Ectodermal cell (in vitro differentiated cells): ENCODE results near the gene TBXT.

Experiments used
- H3K27ac ChIP-seq: 2 replicates; pipeline ENCODE4 v1.7.0; 2013; ENCODE audit warnings: mild to moderate bottlenecking, low read depth, low read length; ENCODE audit not compliant: insufficient read depth, poor library complexity, severe bottlenecking
- H3K27me3 ChIP-seq: 2 replicates; pipeline ENCODE4 v1.7.0; 2013; ENCODE audit warnings: mild to moderate bottlenecking, low read length; ENCODE audit not compliant: insufficient read depth, control insufficient read depth, poor library complexity, severe bottlenecking
- H3K36me3 ChIP-seq: one replicate; pipeline ENCODE4 v1.7.0; 2013; ENCODE audit warnings: low read length; ENCODE audit not compliant: control insufficient read depth, insufficient read depth
- H3K4me1 ChIP-seq: one replicate; pipeline ENCODE4 v1.7.0; 2013; ENCODE audit warnings: low read length; ENCODE audit not compliant: control insufficient read depth, insufficient read depth
- H3K4me3 ChIP-seq: 2 replicates; pipeline ENCODE4 v1.7.0; 2013; ENCODE audit warnings: low read depth, low read length, control low read depth; ENCODE audit not compliant: insufficient read depth
- H3K9me3 ChIP-seq: 2 replicates; pipeline ENCODE4 v1.7.0; 2013; ENCODE audit warnings: mild to moderate bottlenecking, low read length, moderate library complexity; ENCODE audit not compliant: control insufficient read depth
- WGBS, 2 experiments: methylation state at CpG; one replicate each; pipeline ENCODE4 v1.1.7; 2013; ENCODE audit warnings: missing lambda C conversion rate in 2 of 2; 5-methylcytosine and 5-hydroxymethylcytosine counted together

TBXT gene

GRCh38 chr6:166172546-166172945 lies 4.9 kb upstream of the TBXT start:
- Histone ChIP-seq H3K27ac (no peak overlapping the region), H3K4me3 (no peak overlapping the region), H3K27me3 (peaks cover 71% of the 10 kb centered on the region), H3K9me3 (no peaks in the 10 kb centered on the region), H3K36me3 (no peaks in the 10 kb centered on the region), H3K4me1 (peaks cover 26% of the 10 kb centered on the region)
- 77 to 80% methylated on average over 3 of the region's 3 CpGs for WGBS, 2 experiments

DNA sequence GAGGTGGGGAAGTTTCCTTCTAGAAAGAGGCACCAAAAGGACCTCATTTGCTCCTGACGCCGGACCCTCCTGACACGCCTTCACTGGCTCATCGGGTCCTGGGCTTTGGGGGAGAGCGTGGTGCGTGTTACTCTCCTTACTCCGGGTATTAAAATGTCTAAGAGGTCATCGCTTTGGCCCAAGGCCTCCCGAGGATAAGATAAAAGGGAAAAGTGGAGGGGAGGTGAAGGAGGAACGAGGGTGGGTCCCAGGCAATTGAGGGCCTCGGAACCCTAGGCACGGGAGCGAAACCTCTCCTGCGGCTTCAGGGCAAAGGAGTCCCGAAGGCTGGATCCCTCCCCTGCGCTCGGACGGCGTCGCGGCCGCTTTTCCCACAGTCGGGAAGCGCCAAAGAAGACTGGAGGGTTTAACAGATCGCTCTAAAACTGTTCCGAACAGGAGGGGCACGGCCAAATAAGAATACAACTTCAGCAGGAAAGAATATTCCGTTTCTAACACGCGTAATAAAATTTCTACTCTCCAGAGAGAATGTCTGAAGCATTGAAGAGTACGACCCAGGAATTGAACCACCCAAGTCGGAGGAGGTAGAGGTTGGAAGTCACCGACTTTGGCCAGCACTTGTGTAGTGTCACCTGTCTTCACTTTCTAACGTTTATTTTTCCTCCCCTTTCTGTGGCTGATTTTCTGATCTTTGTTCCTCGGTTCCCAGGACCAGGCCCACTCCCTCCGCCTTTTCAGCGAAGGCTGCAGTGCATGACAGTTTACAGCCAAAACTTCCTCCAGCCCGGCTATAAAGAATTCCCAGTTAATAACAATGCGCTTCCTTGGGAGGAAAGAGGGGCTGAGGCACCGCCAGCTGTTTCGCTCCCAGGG lies 2.1 kb upstream of the TBXT start:
- Histone ChIP-seq H3K4me1 (peaks cover 30% of the 10 kb centered on the region), H3K36me3 (no peaks in the 10 kb centered on the region), H3K27me3 (peaks cover 98% of the 10 kb centered on the region), H3K4me3 (no peak overlapping the region), H3K27ac (no peak overlapping the region), H3K9me3 (no peaks in the 10 kb centered on the region)
- WGBS, 2 experiments = 2% methylated on average over 41 of the region's 41 CpGs

DNA sequence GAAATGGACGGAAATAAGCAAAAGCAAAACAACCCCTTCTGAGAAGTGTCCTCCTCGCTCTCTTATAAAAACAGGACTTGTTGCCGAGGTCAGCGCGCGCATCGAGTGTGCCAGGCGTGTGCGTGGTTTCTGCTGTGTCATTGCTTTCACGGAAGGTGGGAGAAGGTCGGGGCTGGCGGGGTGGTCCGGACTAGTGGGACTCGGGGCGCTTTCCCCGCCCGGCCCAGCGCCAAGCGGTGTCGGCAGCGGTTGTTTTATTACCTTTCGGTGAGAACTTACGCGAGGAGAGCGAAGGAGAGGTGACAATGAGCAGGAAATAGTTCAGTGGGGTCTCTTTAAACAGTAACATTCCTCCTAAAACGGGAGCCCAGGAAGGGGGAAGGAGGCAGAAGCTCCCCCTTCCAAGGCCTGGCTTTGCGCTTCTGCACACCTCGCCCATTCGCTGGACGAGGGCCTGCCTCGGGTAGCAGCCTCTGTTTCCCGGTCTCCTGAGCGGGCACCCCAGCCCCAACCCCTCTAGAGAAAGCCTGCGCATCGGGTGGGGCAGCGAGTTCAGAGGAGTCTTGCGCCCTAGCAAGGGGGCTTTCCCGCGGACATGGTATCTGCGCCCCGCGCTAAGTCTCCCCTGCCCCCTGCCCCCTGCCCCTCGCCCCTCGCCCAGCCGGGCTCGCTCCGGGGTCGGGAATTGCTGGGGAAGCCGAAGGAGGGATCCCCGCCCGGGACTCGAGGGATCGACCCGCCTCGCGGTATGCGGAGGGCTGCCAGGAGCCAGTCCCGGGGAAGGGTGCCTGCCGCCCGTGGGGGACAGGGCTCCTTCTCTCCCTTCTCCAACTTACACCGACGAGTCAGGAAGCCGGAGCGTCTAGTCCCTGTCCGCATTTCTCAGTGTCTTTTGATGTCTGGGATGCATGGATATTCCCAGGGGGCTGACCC lies 1.2 kb upstream of the TBXT start:
- 1% methylated on average over 65 of the region's 65 CpGs for WGBS, 2 experiments
- H3K27ac ChIP-seq = no peak overlapping the region
- peak overlapping the region; percentile 28 for H3K4me3 ChIP-seq
- H3K36me3 ChIP-seq = no peaks in the 10 kb centered on the region
- H3K9me3 ChIP-seq = no peaks in the 10 kb centered on the region
- peaks cover 100% of the 10 kb centered on the region for H3K27me3 ChIP-seq
- peaks cover 30% of the 10 kb centered on the region for H3K4me1 ChIP-seq

DNA sequence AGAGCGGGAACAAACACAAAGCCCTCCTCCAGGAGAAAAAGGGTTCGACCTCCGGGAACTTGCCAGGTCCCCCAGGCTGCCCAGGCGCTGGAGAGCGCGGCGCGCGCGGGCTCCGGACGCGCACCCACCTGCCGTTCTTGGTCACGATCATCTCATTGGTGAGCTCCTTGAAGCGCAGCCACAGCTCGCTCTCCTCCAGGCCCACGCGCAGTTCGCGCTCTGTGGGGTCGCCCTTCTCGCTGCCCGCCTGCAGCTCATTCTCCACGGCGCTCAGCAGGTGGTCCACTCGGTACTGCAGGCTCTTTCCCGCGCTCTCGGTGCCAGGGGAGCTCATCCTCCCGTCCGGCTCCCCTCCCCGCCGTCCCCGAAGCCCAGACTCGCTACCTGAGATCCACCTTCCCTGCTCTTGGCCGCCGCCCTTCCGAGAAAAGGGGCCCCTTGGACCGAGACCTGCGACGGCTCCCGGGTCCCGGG lies 356 bp downstream of the TBXT start:
- Histone ChIP-seq H3K9me3 (no peaks in the 10 kb centered on the region), H3K27me3 (peaks cover 97% of the 10 kb centered on the region), H3K27ac (no peak overlapping the region), H3K36me3 (no peaks in the 10 kb centered on the region), H3K4me1 (peaks cover 30% of the 10 kb centered on the region), H3K4me3 (peak overlapping the region; percentile 28)
- WGBS, 2 experiments = 0 to 1% methylated on average over 44 of the region's 44 CpGs

- Histone ChIP-seq H3K27ac (no peak overlapping the region), H3K9me3 (no peaks in the 10 kb centered on the region), H3K4me3 (no peak overlapping the region), H3K36me3 (no peaks in the 10 kb centered on the region), H3K27me3 (peaks cover 90% of the 10 kb centered on the region), H3K4me1 (peaks cover 30% of the 10 kb centered on the region)
- 2% methylated on average over 63 of the region's 63 CpGs for WGBS, 2 experiments
These were observed 1.1 kb downstream of the TBXT start for GRCh38 chr6:166166314-166167257.

DNA sequence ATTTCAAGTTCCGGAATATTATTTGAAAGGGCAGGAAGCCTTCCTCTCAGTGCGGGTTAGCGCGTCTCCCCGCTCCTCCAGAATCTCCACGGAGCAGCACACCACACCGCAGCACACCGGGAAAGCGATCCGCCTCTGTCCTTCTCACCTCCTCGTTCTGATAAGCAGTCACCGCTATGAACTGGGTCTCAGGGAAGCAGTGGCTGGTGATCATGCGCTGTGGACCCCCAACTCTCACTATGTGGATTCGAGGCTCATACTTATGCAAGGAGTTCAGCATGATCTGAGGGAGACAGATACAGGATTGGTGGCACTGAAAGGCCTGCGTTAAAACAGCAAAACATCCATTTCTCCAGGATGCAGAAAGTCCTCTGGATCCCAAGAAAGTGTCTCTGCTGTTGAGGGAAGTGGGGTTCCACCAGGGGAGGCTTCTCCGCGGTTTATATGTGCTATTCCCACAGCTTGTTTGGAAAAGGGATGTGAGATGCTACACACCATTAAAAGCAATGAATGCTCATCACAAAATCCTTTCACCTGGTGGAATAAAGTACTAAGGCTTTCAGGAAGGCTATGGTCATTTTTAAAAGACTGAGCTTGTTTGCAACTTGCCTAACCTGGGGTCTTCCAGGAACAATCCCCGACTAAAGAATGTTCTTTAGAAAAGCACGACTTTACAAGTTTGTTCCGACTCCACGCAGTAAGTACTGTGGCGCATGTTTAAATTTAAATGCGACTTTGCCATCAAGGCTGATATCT lies 1.9 kb downstream of the TBXT start:
- peaks cover 81% of the 10 kb centered on the region for H3K27me3 ChIP-seq
- no peaks in the 10 kb centered on the region for H3K36me3 ChIP-seq
- 8 to 9% methylated on average over 23 of the region's 23 CpGs for WGBS, 2 experiments
- H3K4me1 ChIP-seq = peaks cover 27% of the 10 kb centered on the region
- no peak overlapping the region for H3K27ac ChIP-seq
- no peaks in the 10 kb centered on the region for H3K9me3 ChIP-seq
- H3K4me3 ChIP-seq = no peak overlapping the region

DNA sequence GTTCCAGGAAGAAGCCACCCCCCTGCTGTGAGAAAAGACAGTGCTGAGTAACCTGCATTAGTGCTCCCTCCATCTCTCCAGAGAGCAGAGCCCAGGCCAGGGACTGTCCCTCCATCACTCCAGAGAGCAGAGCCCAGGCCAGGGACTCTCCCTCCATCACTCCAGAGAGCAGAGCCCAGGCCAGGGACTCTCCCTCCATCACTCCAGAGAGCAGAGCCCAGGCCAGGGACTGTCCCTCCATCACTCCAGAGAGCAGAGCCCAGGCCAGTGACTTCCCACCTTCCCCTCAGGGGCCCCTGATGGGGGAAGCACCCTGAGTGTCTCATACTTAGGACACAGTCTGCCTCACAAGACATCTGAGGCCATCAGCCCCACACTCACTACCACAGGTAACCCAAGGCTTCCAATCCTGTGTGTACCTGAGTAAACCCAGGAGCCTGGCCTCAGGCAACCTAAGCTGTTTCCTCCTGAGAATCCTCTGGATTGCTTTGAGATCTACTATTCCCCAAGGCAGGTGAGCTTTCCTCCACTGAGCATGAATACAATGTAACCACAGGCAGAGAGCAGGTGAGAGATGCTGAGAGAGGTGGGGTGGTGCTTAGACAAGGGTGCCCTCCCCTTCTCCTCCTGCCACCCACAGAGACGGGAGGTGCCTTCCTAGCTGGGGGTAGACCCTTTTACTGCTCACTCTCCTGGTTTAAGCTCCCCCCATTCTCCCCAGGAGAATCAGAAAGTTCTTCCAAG lies 4.9 kb downstream of the TBXT start:
- H3K27me3 ChIP-seq = peaks cover 51% of the 10 kb centered on the region
- H3K27ac ChIP-seq = no peak overlapping the region
- peaks cover 4% of the 10 kb centered on the region for H3K4me1 ChIP-seq
- no peaks in the 10 kb centered on the region for H3K36me3 ChIP-seq
- no peak overlapping the region for H3K4me3 ChIP-seq
- no peaks in the 10 kb centered on the region for H3K9me3 ChIP-seq
- WGBS, 2 experiments = 62 to 85% methylated on average over 1 of the region's 1 CpG

DNA sequence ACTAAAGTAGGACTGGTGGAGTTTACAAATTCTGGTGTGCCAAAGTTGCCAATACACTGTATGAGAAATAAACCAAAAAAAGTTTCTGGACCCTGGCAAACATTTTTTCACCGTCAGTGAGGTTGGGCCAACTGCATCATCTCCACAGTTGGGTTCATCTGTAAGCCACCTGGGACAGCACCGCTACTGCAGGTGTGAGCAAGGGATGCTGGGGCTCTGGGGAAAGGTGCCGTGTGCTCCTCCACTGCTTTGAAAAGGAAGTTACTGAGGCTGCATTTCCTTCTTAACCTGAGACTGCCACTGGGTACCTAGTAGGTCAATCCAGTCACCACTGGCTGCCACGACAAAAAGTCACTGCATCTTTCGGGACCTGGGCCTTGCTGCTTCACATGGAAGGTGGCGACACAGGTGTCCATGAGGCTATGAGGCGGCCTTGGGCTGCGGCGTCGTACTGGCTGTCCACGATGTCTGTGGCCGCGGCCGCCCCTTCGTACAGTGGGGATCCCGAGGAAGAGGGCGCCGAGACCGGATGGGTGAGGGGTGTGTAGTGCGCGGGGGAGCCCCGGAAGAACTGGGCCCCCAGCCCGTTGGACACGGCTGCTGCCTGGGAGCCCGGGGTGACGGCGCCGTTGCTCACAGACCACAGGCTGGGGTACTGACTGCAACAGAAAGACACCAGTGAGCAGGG lies 9.6 kb downstream of the TBXT start:
- Histone ChIP-seq H3K36me3 (no peaks in the 10 kb centered on the region), H3K27me3 (peaks cover 4% of the 10 kb centered on the region), H3K4me1 (no peaks in the 10 kb centered on the region), H3K4me3 (no peak overlapping the region), H3K9me3 (no peaks in the 10 kb centered on the region), H3K27ac (no peak overlapping the region)
- WGBS, 2 experiments = 94 to 95% methylated on average over 28 of the region's 28 CpGs
